Activated CD4-positive, alpha-beta T cell treated with anti-CD3 and anti-CD28 coated beads, Interleukin-2, amount 50 U/mL, for 4 hours (primary cell): Measurements from ENCODE around the gene RAPGEF4.
"Not testable (repeated sequence)": the region's sequence is repeated elsewhere in the genome, so short reads cannot be mapped to it uniquely, and the experiment has no call there.

Experiments used
- DNase-seq, 2 experiments: peaks; one replicate each; pipeline ENCODE4 v3.0.0-alpha.2; 2020

RAPGEF4 gene

DNA sequence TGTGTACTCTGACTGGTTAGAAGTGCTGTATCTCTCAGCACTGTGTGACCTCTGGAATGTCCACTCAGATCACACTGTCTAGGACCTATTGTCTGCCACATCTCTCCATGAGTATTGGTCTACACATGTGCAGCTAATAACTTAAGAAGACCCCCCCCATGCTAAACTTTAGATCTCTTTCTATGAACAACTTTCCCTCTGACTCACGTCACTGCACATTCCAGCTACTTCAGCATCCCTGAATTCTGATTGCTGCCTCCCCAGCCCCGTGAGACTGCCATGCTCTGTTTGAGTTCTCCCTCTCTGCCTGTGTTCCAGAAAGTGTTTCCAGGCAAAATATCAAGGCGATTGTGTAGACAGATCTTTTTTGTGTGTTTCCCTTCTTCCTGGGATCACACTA is 41.8 kb downstream of the RAPGEF4 start:
- DNase-seq = no peak

DNA sequence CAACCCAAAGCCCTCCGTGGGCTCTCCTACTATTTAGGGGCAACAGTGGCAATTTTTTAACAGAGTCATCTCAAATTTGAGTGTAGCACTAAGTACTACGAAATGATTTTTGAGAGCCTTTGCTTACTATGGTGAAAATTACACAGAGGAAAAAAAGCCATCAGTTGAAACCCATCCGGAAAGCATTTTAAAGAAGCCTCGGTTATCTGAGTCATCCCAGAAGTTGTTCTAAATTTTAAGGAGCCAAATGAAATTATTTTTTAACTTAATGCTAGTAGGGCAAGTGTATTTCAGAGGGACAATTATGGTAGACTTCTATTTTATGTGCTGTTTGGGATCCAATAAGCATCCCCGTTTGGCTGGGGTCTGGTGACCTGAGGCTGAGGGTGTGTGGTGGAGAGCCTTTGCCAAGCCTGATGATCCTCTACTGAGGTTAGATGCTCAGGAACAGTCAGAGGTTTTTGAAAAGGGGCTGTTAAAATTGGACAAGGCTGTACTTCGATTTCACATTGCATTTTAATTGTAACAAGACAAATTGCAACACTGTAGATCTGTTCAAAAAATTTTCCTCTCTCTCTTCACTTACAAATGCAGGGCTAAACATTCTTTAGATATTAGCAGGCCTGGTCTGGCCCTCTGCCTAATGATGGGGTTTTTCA is 47.0 kb downstream of the RAPGEF4 start:
- no peak for DNase-seq

GRCh38 chr2:172783165-172783898 is 47.7 kb downstream of the RAPGEF4 start:
- DNase-seq = no peak

DNA sequence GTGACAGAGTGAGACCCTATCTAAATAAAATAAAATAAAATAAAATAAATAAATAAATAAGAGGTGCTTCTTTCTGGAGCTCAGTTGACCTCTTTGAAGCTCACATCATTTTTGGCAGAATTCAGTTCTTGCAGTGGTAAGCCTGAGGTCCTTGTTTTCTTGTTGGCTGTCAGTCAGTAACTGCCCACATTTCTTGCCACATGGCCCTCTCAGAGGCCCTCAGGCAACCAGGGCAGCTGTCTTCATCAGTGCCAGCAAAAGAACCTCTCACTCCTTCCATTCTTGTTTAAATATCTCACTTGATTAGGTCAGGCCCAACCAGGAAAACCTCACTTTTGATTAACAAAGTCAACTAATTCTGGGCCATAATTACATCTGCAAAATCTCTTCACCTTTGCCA is 53.2 kb downstream of the RAPGEF4 start:
- no peak for DNase-seq

DNA sequence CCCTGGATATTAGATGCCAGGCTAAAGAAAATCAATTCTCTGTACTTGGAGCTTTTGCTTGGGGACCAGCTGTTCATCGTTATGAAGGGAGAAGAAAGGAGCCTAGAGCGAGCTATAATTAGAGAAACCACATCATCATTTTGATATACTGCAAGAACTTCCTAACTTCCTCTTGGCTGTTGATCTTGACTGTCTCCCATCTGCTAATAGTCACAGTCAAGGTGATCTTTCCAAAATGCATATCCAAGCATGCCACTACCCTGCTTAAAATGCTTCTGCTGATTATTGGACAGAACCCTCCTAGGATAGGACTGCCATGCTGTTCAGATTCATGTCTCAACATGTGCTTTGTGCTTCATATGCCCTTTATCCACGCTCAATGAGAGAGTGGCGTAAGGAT is 54.8 kb downstream of the RAPGEF4 start:
- no peak for DNase-seq

- DNase-seq = no peak
Observed at GRCh38 chr2:172791953-172792352, 56.3 kb downstream of the RAPGEF4 start.

DNA sequence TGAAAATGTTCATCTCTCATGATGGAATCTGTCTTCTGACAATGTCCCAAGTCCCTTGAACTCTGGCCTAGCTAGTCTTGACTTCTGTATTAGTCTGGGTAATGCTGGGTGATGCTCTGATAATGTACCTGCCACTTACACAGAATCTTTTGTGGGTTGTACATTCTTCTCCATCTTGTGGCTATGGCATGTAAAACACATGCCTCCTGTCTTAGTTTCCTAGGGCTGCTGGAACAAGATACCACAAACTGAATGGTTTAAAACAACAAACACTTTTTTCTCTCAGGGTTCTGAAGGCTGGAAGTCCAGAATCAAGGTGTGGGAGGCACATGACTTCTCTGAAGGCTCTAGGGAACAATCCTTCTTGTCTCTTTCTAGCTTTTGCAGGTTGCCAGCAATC is 57.1 kb downstream of the RAPGEF4 start:
- DNase-seq = no peak

- DNase-seq = not testable (repeated sequence)
Observed at GRCh38 chr2:172803308-172803707, 67.7 kb downstream of the RAPGEF4 start.

DNA sequence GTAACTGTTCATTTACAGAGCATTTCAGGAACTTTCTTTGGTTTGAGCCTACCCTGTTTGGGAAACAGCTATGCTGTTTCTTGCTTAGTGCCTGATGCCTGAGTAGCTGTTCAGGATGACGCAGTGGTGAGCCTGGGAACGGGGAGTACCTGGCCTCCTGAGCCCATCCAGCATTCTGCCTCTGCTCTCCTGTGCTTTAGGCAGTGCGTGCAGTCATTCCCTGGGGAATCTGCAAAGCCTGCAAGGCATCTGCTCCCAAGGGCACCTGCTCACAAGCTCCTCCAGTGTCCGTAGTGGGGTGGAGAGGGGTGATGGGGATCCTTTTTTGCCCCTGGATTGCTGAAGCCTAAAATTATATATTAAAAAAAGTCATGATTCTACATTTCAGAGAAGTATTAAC is 68.8 kb downstream of the RAPGEF4 start:
- no peak for DNase-seq

DNA sequence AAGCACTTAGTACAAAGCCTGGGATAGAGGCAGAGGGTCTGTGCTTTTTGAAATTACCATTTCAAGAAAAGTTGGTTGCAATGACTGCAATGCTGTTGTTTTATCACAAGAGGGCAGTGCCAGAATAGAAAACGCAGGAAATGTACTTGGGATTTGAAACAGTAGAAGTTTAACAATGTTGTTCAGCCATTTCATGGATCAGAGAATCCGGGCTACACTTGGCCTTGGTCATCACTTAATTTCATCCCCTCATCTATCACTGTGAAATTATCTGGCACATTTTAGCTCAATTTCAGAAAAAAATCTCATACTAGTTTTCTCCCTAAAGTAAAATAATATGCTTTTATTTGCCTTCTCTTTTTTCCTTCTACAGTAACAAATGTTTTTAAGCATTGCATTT is 70.8 kb downstream of the RAPGEF4 start:
- DNase-seq = no peak

DNA sequence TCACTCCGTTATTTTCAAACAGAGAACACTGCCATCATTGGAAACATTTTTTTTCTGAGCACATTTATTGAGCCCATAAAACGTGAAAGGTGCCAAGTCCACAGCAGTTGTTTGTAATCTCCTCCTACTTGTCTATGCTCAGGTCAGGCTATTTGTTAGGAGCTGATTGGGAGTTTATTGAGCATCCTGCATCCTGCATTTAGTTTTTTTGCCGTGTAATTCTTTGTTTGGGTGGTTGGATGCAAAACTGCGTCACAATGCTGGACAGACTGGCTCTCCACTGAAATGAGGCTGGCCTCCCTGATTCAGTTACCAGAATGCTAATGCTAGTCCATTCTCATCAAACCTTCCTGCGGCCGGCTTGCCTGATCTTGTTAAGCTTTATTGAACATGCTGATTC is 71.4 kb downstream of the RAPGEF4 start:
- DNase-seq = no peak

- DNase-seq = no peak
Observed at GRCh38 chr2:172808156-172808555, 72.5 kb downstream of the RAPGEF4 start.

GRCh38 chr2:172811027-172811426 is 75.4 kb downstream of the RAPGEF4 start:
- DNase-seq = no peak

DNA sequence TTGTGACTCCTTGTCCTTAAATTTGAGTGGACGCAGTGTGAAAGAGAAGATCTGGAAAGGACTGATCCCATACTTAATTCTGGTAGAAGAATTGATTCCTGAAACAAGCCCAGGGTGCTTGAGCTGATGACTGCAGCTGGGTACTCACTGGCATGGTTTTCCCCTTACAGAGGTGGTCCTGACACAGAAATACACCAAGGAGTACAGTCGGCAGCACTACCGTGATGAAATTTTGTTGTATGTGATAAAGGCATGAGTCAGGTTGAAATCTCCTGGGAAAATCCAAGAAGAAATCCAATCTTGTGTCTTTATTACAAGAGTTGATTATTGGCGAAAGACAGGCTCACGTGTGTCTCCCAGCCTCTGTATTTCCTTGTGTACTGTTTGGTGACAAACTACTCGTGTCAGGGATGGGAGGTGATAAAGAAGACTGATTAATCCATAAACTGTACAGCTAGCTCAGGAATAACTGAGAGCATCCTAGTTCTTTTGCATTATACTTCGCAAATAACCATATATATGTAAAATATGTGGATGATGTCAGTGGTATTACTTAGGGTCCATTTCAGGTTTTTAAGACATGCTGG is 76.6 kb downstream of the RAPGEF4 start:
- DNase-seq = no peak

GRCh38 chr2:172813314-172813888 is 77.8 kb downstream of the RAPGEF4 start:
- DNase-seq = no peak

GRCh38 chr2:172817411-172817810 is 81.8 kb downstream of the RAPGEF4 start:
- no peak for DNase-seq

- no peak for DNase-seq
Observed at GRCh38 chr2:172819943-172820342, 84.3 kb downstream of the RAPGEF4 start.

GRCh38 chr2:172821370-172822338 is 86.0 kb downstream of the RAPGEF4 start:
- no peak for DNase-seq

- DNase-seq = no peak
Observed at GRCh38 chr2:172822585-172822984, 86.9 kb downstream of the RAPGEF4 start.

DNA sequence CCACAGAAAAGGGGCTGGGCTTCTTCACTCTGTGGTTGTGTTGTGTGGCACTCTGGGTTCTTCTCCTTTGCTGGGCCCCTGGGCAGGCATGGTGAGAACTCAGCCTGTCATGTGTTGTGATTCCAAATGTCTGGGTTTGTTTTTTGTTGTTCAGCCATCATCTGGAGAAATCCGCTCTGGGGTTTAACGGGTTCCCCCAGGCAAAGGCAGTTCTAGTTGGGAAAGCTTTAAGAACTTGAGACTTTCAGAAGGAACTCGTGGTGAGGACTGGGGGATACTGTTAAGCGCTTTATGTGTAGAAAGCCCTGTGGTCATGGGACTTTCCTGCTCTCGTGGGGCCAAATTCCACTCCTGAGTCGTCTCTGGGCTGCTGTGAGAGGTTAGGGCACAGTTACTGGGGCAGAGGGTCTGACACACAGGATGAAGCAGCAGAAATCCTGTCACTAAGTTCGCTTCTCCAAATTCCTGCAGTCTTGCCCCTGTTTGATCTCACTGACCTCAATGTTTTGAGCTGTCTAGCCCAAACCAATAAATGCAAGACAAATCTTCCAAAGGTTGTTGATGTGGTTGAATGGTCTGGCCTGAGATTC is 87.7 kb downstream of the RAPGEF4 start:
- no peak for DNase-seq

- DNase-seq = no peak
Observed at GRCh38 chr2:172826522-172826921, 90.9 kb downstream of the RAPGEF4 start.

GRCh38 chr2:172829229-172829628 is 93.6 kb downstream of the RAPGEF4 start:
- no peak for DNase-seq
